ENCODE results near the gene SSBP2. TPM values are rescaled to one million over a fixed set of nuclear protein-coding genes. Genes with fewer than 3 reads are reported as not detected.
A peak's percentile ranks its signal among the peaks of the same experiment; 100 is the strongest.

The SSBP2 gene
- total RNA-seq, 1 donor, result 34.3 TPM

GRCh38 chr5:81393783-81394718, 356.8 kb downstream of the SSBP2 start, which contains the start of gene ACOT12:
Gene ACOT12 (minus strand): TSS chr5:81394134. CDS start chr5:81394114, 20 bp downstream.
- DNase-seq (ENCODE audit: low read depth), result peak; percentile 16
- peak within 1 kb of the TSS; percentile 51 for H3K4me3 ChIP-seq (ENCODE audit: low read depth, low read length)
- TF ChIP-seq, protein P1, sequence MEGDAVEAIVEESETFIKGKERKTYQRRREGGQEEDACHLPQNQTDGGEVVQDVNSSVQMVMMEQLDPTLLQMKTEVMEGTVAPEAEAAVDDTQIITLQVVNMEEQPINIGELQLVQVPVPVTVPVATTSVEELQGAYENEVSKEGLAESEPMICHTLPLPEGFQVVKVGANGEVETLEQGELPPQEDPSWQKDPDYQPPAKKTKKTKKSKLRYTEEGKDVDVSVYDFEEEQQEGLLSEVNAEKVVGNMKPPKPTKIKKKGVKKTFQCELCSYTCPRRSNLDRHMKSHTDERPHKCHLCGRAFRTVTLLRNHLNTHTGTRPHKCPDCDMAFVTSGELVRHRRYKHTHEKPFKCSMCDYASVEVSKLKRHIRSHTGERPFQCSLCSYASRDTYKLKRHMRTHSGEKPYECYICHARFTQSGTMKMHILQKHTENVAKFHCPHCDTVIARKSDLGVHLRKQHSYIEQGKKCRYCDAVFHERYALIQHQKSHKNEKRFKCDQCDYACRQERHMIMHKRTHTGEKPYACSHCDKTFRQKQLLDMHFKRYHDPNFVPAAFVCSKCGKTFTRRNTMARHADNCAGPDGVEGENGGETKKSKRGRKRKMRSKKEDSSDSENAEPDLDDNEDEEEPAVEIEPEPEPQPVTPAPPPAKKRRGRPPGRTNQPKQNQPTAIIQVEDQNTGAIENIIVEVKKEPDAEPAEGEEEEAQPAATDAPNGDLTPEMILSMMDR (IDR thresholded peaks at IDR 0.05; ENCODE audit: insufficient read depth, low read length), result no peak

DNA sequence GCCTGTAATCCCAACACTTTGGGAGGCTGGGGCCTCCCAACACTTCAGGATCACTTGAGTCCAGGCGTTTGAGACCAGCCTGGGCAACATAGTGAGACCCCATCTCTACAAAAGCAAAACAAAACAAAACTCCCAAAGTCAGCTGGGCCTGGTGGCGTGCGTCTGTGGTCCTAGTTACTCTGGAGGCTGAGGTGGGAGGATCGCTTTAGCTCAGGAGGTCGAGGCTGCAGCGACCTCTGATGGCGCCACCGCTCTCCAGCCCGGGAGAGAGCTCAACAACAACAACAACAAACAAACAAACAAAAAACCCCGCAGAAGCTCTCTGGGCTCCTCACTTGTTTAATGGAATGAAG, 357.5 kb downstream of the SSBP2 start:
- H3K4me3 ChIP-seq (ENCODE audit: low read depth, low read length), result peak overlapping the region; percentile 51
- no peak for DNase-seq (ENCODE audit: low read depth)
- TF ChIP-seq, protein P1 (IDR thresholded peaks at IDR 0.05; ENCODE audit: insufficient read depth, low read length), result no peak

- H3K4me3 ChIP-seq (ENCODE audit: low read depth, low read length), result no peak overlapping the region
- DNase-seq (ENCODE audit: low read depth), result no peak
- TF ChIP-seq, protein P1 (IDR thresholded peaks at IDR 0.05; ENCODE audit: insufficient read depth, low read length), result no peak
These were observed 361.9 kb downstream of the SSBP2 start for GRCh38 chr5:81389025-81389424.

GRCh38 chr5:81388169-81388568, 362.7 kb downstream of the SSBP2 start:
- TF ChIP-seq, protein P1 (IDR thresholded peaks at IDR 0.05; ENCODE audit: insufficient read depth, low read length), result no peak
- DNase-seq (ENCODE audit: low read depth), result no peak
- H3K4me3 ChIP-seq (ENCODE audit: low read depth, low read length), result no peak overlapping the region

DNA sequence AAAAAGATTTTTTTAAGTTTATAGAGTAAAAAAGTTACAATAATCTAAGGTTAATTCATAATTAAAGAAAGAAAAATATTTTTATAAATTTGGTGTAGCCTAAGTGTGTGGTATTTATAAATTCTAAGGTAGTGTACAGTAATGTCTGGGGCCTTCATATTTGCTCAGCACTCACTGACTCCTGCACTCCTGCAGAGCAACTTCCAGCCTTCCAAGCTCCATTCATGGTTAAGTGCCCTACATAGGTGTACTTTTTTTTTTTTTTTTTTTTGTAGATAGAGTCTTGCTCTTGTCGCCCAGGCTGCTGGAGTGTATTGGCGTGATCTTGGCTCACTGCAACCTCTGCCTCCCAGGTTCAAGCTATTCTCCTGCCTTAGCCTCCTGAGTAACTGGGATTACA, 367.0 kb downstream of the SSBP2 start:
- H3K4me3 ChIP-seq (ENCODE audit: low read depth, low read length), result no peak overlapping the region
- TF ChIP-seq, protein P1 (IDR thresholded peaks at IDR 0.05; ENCODE audit: insufficient read depth, low read length), result no peak
- DNase-seq (ENCODE audit: low read depth), result no peak

- no peak for DNase-seq (ENCODE audit: low read depth)
- no peak overlapping the region for H3K4me3 ChIP-seq (ENCODE audit: low read depth, low read length)
- TF ChIP-seq, protein P1 (IDR thresholded peaks at IDR 0.05; ENCODE audit: insufficient read depth, low read length), result no peak
These were observed 379.5 kb downstream of the SSBP2 start for GRCh38 chr5:81371354-81371876.
